HG02840 (cell line): ENCODE data around the gene FOXC2.

ENCODE experiments used
- ATAC-seq: cut with Tn5 transposase; IDR thresholded peaks from one replicate; pipeline ENCODE4 v1.9.1; 2021; ENCODE audit warnings: mild to moderate bottlenecking, moderate library complexity, moderate number of reproducible peaks; ENCODE audit not compliant: unreplicated experiment, low FRiP score

FOXC2 gene

GRCh38 chr16:86605950-86606349 lies 39.3 kb downstream of the FOXC2 start:
- no peak for ATAC-seq

DNA sequence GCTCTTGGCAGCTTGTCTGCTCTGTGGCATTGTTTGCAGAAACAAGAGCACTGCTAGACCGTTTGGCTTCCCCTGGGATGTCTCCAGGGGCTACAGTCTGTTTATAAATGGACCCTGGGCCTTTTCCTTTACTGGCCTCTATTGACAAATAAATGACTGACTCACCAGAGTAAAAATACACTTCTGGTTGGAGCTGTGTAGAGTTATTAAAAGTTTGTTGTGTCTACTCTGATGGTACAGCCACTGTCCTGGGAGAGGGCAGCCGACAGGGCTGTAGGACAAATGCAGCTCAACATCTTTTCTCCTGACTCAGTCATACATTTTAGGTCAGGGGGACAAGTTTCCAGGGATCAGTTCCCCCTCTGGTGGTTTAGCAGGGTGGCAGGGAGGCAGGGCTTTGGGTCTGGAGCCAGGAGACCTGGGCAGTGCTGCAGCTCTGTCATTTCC lies 41.7 kb downstream of the FOXC2 start:
- ATAC-seq: no peak

DNA sequence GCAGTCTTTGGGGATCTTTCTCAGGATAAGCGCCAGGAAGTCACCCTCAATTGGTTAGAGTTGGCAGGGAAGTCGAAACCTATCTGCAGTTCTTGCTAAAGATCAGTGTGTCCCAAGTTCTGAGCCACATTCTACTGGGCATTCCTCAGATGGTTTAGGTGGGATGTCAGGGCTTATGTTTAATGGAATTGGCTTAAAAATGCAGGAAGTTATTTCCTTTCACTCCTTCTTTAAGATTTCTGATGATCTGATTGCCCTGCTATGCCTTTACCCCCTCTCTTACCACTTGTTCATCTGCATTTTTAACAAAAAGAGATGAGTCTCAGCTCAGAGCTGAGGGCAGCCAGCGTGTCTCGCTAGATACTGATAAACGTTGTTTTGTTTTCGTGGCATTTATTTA lies 42.5 kb downstream of the FOXC2 start:
- no peak for ATAC-seq

- ATAC-seq: no peak
Measured at GRCh38 chr16:86609661-86610060, 43.0 kb downstream of the FOXC2 start.

DNA sequence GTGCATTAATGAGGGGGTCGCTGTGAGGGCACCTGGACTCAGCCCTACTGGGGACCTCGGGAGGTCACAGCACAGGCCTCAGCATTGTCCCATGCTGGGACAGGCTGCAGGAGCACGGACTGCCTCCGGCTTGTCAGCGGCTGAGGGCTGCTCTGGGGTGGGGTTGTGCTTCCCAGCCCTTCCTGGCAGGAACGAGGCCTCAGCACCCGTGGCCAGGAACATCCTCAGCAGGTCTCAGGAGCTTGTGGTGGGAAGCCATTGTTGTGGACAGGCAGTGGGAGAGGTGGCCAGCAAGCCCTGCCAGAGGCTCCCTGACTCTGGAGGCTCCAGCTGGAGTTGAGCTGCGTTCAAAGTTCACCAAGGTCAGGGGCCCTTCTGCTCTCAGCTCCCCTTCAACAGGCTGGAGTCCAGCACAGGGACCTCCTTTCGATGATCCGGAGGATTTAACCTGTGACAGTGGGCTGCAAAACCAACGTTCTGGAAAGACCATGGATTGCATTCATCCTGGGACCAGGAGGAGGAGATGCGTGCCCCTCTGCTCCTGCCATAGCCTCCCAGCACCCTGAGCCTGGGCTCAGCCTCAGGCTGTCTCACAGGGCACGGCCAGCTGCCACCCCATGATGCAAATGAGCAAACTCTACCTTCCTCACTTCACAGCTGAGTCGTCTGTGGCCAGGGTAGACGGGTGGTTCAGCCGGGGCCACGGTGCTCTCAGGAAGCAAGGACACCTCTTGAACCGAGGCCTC lies 44.3 kb downstream of the FOXC2 start:
- ATAC-seq: no peak

GRCh38 chr16:86611525-86611855 lies 44.9 kb downstream of the FOXC2 start:
- ATAC-seq: no peak

- ATAC-seq: no peak
Measured at GRCh38 chr16:86611941-86612340, 45.3 kb downstream of the FOXC2 start.

DNA sequence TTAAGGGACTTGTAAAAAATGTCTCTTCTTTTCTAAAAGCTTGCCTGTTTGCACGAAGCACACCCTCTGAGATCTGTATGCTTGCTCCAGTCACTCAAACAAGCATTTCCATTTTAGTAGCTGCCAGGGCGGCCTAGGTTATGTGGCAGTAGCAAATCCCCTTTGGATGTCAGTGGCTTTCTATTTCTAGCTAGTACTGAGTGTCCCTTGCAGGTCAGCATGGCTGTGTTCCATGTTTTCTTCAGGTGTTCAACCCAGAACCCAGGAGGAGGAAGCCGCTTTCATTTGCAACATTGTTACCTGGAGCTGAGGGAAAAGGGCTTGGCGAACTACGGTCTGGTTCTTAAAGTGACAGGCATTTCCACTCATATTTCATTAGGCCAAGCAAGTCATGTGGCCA lies 48.1 kb downstream of the FOXC2 start:
- ATAC-seq: no peak

- ATAC-seq: no peak
Measured at GRCh38 chr16:86616906-86617305, 50.3 kb downstream of the FOXC2 start.

- ATAC-seq: no peak
Measured at GRCh38 chr16:86618431-86619238, 52.0 kb downstream of the FOXC2 start.
